ENCODE measurements around the gene MID1. TPM values are rescaled to one million over a fixed set of nuclear protein-coding genes. Genes with fewer than 3 reads are reported as not detected.

The MID1 gene
- total RNA-seq, 1 donor from 2014 or later: 52.9 TPM

DNA sequence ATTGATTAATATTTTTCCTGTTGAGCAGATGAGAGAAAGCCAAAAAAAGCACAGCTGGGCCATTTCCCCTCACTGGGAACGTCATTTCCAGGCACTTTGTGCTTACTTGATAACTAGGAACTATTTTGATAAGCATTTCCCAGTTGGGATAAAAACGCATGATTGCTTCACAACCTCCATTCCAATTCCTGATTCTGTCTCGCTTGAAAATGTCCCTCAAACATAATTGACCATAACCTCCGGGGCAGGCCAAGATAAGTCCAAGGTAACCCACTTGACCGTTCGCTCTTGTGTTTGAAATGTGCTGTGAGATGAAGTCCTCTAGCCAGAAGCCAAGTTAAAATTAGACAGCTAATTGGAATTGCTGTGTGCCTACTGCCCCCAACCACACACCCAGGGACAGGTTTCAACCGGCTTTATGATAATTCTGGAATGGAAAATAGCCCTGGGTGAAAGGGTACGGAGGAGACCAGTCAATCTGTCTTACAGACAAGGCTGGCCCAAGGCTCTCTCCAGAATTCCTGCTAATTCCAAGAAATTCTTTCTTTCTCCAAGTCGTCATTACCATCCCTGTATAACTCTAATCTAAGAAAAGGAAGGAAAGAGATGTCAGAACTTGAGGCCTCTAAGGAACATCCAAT is 137.1 kb downstream of the MID1 start:
- peak; percentile 87 for DNase-seq

DNA sequence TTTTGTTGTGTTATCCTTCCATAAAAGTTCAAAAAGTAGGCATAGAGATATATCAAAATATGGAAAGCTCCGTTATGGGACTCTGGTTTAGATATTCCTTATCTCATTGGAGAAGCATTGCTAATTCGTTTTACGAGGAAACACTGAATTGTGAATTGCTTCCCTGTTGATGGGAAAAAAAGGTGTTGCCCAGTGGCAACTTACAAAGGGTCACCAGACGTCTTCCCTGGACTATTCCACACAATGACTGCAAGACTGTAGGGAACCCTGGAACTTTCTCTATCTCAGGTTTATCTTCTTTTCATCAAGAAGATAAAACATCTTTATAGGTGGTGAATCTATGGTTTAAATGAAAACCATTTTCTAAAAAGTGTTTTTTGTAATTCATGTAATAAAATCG is 137.7 kb downstream of the MID1 start:
- DNase-seq: peak; percentile 62

DNA sequence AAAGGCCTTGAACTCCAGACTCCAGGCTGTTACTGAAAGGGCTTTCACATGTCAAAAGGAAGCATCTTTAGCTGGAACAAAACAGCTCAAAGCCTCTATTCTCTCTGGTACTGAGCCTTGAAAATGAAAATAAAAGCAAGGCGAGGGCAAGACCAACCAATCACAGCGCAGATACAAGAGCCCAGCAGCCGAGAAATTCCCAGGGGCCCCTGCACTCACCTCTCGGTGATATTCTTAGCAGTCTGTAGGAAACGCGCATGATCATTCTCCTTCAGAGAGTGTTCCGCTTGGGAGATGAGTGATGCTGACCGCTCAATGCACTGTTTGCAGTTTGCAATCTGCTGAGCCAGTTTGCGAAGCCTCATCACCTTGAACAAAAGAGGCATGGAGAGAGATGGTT is 138.1 kb downstream of the MID1 start:
- peak; percentile 75 for DNase-seq

DNA sequence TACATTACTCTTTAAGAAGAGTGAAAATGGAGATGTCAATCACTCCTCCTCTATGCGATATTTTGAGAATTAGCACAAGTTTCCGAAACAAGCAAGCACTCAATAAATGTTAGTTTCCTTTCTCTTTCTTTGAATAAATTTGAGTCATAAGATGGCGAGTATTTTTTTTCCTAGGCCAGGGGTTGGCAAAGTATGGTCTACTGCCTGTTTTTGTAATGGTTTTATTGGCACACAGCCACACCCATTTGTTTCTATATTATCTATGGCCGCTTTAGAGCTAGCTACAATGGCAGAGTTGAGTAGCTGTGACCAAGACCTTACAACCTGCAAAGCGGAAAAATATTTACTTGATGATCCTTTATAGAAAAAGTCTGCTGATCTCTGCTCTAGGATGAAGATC is 139.5 kb downstream of the MID1 start:
- DNase-seq: no peak

DNA sequence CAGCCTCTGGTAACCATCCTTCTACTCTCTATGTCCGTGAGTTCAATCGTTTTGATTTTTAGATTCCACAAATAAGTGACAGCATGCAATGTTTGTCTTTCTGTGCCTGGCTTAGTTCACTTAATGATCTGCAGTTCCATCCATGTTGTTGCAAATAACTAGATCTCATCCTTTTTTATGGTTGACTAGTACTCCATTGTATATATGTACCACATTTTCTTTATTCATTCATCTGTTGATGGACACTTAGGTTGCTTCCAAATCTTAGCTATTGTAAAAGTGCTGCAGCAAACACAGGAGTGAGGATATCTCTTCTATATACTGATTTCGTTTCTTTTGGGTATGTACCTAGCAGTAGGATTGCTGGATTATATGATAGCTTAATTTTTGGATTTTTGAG is 140.9 kb downstream of the MID1 start:
- DNase-seq: no peak

DNA sequence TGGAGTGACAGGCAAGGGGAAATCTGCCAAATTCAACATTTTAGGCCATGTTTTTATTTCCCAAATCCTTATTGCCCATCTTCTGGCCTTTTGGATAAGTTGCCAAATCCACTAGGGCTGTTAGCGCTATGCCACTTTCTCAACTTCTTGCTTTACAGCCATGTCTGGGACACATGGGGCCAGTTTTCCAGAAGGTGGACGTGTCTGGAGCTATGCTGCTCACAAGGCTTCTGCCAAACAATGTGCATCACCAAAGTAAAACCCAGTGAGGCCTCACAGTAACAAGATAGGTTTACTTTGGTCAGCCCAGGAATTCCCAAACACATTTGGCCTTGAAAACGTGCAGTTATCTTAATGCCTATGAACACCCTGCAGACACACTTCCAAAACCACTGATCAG is 142.9 kb downstream of the MID1 start:
- DNase-seq: no peak

DNA sequence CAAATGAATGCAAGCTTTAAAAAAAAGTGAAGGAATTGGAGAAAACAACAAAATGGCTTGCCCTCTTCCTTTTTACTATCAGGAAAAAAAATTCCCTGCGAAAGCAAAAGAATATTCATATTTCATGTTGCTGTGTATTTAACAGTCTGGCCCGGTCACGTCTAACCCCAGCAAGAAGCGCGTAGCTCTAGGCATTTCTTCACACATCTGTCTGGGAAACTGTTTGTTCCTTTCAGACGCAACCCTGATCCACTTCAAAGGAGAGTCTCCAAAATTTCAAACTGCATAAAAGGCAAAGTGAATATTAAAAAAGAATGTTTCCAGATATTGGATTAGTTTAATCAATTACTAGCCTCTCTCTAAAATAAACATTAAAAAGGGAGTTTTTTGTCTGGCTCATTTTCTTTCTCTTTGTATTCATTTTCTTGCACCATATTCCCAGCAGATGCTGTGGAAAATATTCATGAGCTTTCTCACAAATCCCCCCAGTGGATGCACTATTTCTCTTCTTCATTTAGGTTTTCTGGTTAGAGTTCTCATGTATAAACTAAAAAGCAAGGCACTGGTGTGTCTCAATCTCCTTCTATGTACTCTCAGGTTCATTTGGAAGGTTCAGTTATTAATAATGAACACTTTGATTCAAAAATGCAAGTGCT is 145.3 kb downstream of the MID1 start:
- DNase-seq: no peak

DNA sequence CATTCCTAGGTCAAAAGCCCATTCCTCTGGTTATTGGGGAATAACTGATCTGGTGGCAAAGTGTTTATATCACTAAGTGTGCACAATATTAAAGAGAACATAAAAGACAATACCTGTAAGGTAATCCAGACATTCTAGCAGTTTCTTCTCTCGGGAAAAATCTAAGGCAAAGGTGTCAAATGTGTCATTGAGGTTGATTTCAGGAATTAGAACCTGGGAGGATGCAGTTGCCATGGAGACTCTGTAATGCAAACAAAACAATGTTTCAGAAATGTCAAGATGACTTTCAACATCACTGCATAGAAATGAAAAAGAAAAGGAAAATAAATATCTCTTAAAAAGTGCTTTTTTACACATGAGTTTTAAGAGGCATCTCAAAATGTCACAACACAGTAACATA is 145.9 kb downstream of the MID1 start:
- no peak for DNase-seq

DNA sequence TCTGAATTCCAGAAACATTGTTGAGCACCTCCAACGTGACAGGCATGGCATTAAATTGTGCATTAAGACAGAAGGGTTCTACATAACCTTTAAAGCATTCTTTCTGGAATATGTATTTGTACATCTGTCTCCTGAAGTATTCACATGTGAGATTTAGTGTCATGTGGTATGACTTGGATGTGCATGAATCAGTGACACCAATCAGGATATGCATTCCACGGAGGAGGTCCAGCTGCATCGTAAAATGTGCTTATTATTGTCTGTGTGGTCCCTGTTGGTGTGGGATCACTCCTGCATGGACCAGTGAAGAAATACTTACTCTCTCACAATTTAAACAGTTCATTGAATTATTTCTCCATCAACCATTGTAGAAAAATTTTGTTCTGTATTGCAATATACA is 149.0 kb downstream of the MID1 start:
- no peak for DNase-seq

DNA sequence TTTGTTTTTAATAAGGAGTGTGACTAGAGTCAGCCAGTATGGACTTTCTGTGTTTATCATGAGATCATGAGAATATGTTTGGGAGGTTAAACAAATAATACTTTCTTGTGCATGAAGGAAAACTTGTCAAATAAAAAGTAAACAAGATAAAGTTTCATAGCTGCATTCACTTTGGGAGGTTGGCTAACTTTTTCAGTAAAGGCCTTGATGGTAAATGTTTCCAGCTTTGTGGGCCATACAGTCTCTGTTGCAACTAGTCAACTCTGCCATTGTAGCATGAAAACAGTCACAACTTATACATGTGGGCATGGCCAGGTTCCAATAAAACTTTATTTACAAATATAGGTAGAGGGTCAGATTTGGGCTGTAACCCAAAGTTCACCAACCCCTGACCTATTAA is 150.4 kb downstream of the MID1 start:
- DNase-seq: no peak

DNA sequence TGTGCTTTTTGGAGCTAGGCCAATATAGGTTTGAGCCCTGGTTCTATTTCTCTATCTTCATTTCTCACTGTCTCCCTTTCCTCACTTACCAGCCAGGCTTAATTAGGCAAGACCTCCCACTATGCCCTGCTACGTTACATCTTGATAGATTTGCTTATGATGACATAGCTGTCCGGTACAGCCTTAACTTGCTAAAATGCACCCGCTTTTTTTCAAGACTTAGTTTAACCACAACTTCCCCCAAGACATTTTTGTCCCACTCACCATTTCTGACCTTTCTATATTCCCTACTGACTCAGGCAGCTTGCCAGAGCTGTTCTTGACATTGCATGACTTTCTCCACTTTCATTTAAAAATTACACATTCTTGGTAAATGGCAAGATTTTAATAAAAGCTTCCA is 152.6 kb downstream of the MID1 start:
- no peak for DNase-seq

DNA sequence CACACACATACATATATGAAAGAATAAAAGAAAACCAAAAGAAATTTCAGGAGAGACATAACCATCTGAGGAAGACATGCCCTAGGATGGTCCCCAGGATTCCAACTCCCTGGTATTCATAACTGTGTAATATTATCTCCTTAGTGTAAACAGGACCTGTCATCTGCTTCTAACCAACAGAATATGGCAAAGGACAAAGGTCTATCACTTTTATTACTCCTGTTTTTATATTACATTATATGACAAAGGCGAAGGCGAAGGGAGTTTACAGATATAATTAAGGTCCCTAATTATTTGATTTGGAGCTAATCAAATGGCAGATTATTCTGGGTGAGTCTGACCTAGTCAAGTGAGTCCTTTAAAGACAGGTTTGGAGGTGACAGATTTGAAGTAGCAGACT is 155.1 kb downstream of the MID1 start:
- no peak for DNase-seq

DNA sequence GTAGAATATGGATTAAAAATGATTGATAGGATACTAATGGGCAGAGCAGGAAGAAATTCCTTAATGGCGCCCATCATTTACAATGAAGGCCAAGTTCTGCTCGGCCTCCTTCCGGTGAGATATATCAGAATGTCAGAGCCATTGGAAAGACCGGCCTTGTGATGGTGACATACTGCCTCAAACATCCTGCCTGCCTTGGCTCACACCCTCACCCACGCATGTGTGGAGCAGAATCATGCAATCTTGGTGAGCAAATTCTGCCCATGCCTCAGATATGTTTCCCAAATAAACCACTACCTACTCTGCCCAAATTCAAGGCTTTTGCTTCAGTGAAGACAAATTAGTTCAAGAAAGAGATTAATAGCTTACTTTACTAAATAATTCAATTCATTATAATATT is 163.3 kb downstream of the MID1 start:
- no peak for DNase-seq

DNA sequence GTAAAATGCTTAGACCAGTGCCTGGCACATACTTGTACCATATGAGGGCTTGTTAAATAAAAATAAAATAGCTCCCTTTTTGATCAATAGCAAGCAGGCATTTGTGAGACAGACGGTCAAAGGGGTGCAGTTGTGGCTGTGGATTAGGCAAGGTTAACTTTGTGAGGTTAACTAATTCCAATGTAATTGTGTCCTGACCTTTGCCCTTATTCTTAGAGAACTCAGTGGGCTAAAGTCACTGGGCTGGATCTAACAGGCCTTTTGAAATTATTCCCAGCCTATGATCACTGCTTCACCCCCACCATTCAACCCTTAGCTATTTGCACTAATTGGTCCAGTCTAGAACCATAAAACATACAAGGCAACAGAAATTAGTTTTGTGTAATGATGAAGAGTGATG is 166.4 kb downstream of the MID1 start:
- no peak for DNase-seq

DNA sequence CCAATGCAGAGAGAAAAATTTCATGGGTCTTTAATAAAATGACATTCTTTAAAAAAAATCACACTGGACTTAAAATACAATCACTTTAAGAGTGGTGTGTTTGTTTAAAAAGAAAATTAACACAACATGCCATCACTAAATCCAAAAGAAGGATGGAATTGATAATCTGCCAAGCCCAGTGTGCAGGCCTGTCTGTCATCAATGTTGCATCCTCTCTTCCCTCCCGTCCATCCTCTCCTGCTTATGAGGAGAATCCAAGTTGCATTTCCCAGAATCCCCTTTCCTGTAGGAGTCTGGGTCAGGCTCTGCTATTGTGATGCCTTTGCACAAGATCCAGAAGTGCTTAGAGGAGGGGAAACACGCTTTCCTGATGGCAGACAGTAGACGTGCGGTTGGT is 169.4 kb downstream of the MID1 start:
- DNase-seq: no peak

DNA sequence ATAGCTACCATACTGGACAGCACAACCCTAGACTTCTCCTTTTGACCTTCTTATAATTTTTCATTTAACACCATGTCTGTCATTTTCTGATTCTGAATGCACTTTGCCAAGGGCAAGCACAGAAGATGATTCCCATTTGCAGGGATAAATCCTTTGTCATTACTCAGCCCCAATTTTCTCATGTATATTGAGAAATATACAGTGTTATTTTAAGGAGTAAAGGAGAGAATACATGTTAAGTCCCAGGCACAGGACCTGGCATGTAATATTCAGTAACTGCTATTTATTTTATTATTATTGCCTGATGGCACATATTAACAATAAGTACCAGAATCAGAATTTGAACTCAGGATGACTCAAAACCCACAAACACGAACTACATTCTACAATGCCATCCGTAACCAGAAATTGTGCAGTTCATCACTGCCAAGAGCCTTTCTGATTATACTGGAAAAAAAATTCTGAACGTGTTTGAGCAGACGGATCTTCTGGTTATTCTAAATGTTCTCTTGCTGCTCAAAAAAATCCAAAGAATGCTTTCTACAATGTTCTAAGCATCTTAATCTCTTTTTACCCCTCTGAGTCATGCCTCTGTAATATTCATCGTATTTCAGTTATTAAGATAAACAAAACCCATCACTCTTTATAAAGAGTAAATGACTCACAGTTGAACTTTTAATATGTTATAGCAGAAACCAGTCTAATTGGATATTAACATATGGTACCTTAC is 170.0 kb downstream of the MID1 start:
- peak; percentile 36 for DNase-seq

DNA sequence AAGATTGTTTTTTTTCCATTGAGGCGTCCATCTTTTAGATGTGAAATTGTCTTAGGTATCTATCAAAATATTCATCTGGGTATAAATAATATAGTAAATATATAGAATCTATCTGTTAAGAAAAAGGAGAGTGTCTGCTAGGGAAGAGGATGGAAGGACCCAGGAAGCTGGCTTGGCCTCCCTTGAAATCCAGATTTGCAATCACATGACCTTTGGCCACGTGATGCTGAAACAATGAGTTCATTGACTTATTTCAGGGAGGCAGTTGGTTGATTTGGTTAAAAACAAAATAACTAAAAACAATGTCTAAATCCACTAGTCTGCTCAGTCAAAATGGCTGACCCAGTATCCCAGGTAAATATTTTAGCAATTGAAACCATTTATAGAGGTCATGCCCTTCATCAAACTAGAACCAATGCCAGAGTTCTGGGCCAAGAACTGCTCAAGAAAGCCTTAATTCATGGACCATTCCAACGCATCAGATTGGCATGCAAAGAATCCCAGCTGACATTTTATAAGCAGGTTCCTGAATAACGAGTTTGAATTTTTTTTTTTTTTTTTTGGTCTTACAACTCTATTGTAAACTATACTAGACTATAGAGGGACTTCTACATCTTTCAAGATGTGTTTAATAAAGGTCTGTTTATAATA is 172.7 kb downstream of the MID1 start:
- peak; percentile 38 for DNase-seq

DNA sequence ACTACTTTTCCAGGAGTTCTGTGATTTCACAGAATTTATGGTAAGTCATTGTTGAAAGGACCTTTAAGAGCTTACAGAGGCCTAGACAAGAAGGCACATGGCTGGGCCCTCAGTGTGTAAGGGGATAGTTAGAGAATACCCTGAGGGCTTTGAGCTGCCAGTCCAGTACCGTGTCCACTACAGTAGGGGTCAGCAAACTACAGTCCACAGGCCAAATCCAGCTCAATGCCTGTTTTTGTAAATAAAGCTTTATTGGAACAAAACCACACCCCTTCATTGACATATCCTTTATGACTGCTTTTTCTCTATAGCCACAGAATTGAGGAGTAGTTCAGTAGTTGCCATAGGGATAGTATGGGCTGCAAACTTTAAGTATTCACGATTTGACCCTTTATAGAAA is 176.2 kb downstream of the MID1 start:
- peak; percentile 30 for DNase-seq

DNA sequence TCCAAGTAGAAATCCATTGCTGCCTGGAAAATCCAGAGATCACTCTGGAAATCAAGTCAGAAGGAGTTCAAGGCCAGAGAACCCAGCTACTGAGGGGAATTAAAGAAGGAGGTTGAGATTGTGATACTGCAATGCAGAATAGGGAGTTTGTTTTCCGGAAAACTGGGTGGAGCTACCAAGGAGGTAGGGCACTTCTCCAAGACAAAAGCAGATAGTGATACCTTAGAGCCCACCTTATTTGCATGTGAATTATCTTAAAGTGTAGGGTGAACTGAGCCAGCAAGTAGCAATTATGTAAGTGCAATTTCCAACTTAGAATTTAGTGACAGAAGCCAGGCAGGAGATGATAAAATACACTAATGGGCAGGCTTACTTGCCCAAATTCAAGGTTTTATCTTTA is 178.9 kb downstream of the MID1 start:
- no peak for DNase-seq

DNA sequence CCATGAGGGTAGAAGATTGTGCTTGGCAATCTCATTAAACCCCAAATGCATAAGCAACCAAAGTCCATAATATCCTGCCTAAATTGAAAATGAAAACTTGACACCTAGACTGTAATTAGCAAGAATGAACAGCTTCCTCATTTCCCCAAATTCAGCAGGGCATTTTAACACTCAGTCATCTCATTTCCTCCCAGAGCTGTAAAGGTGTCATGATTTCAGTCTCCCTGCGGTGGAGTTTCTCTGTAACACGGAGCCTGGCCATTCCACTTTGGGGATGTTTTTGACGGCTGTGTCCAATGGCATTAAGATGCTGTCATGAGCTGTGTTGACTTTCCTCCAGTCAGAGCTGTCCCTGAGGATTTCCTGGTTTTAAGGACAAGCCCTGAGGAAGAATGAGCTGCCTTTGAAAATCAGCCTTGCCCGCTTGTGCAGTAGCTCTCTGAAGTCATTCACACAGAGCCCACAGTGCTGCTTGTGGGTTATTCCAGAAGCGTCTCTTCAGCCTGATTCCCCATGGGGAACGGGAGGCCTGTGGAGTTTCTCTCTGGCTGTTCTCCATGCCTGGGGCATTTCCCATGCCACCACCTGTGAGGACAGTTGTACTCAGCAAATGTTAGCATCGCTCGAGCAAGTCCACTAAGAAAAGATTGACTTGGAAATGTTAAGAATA is 187.0 kb downstream of the MID1 start:
- no peak for DNase-seq

DNA sequence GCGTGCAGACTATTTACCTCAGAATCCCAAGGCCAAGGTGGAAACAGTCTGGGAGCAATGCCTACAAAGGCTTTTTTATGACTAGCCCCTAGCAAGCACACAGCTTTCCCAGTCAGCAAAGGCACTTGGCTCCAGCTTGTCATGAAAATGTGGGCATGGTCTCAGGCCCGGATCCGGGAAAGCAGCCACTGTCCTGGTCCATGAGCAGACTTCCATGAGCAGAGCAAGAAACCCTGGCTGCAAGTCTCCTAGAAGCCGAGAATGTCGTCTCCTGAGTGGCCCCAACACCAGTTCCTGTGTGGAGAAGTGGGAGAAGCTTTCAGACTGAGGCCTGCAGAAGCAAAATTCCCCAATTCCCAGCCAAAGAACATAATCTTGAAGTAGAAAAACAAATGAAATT is 190.5 kb downstream of the MID1 start:
- no peak for DNase-seq

DNA sequence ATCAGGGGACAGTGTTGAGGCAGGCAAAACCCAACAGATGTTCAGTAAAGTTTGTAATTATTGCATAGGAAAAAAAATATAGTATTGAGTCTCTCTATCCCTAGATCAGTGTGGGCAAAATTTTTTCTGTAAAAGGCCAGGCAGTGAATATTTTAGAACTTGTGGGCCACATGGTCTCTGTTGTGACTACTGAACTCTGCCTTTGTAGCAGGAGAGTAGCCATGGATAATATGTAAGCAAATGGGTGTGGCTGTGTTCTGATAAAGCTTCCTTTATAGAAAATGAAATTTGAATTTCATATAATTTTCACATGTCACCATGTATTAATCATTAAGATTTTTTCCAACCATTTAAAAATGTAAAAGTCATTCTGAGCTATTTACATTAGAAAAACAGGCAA is 193.1 kb downstream of the MID1 start:
- no peak for DNase-seq

DNA sequence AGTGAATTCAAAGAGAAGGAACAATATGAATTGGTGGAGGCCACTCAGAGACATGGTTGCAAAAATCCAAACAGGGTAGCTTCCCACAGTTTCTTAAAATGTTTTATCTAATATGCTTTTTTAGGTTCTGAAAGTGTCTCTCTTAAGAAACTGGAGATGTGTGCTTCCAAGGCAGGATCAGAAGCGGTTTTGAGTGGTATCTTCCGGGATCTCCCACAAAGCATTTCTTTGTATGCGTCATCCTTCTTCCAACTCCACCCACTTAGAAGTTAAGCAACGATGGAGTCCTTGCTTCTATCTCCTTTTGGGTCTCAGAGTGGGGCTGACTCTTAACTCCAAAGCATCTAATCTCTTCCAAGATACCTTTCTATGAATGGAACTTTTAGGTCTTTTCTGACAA is 196.7 kb downstream of the MID1 start:
- DNase-seq: no peak

Measured in dermis blood vessel endothelial cell (primary cell).